ENCODE measurements around the gene ZAP70. TPM values are rescaled to one million over a fixed set of nuclear protein-coding genes. Genes with fewer than 3 reads are reported as not detected.

ZAP70 gene
- total RNA-seq, 2 experiments from 2014 or later = 153 to 156 TPM

DNA sequence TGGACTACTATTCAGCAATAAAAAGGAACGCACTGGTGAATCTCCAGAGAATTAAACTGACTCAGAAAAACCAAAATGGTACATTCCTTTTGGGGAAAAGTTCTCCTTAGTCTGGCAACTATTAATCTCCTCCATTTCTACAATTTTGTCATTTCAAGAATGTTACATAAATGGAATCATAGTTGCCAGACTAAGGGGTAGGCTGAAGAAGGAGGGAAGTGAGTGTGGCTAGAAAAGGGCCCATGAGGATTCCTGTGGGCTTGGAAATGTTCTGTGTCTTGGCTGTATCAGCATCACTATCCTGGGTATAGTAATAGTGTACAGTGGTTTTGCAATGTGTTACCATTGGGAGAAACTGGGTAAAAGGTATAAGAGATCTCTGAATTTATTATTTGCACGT is 72.4 kb downstream of the ZAP70 start:
- intact Hi-C loops (cut with DNase I, micrococcal nuclease) = no loop called here

DNA sequence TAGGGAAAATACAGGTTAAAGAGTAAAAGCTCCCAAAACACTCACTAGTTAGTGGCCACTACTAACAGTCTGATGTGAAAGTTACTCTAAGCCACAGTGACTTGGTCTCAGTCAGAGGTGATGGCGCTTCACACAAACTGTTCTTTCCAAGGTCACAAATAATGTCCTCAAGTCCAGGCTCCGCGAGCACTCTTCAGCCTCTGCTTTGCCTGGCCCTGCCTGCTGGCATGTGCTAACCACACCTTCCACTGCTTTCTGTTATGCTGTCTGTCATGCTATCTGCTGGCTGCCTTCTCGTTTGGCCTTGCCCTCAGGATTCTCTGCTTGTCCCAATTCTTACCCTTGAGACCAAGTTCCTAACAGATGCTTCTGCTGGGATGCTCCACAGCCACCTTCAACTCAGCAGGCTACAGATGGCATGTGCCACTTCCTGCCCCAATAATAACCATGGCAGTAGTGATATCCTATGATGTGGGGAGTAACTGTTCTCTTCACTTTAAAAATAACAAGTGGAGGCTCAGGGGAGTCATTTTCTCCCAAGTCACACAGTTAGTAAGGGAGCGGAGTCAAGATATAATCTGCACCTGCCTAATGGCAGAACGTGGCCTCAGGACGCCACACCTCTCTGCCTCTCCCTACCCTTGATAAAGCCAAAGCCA is 75.7 kb downstream of the ZAP70 start:
- DNase-seq (no peak), ATAC-seq (no peak)
- Mint-ChIP-seq H3K4me1 (peaks cover 4% of the 10 kb centered on the region), H3K27ac (no peak overlapping the region), H3K27me3 (no peaks in the 10 kb centered on the region), H3K9me3 (ENCODE audit: low read depth) (no peaks in the 10 kb centered on the region), H3K4me3 (no peak overlapping the region), H3K36me3 (ENCODE audit: low read depth) (peaks cover 7% of the 10 kb centered on the region)
- intact Hi-C loops (cut with DNase I, micrococcal nuclease) = no loop called here
- CTCF ChIA-PET = interaction anchor here (1.4 kb wide), 1 partner anchor 18 kb away, joined by 3 read pairs; no protein-coding TSS in a partner anchor
- POLR2A ChIA-PET = no interaction called here

More for the DNA sequence above, 72.4 kb downstream of the ZAP70 start:
- H3K27ac Mint-ChIP-seq = no peak overlapping the region
- peaks cover 4% of the 10 kb centered on the region for H3K36me3 Mint-ChIP-seq (ENCODE audit: low read depth)
- ATAC-seq = no peak
- H3K27me3 Mint-ChIP-seq = no peaks in the 10 kb centered on the region
- H3K4me3 Mint-ChIP-seq = no peak overlapping the region
- no peaks in the 10 kb centered on the region for H3K9me3 Mint-ChIP-seq (ENCODE audit: low read depth)
- ChIA-PET CTCF (interaction anchor here (1.4 kb wide), 1 partner anchor 12 kb away, joined by 3 read pairs; no protein-coding TSS in a partner anchor), POLR2A (no interaction called here)
- H3K4me1 Mint-ChIP-seq = peaks cover 4% of the 10 kb centered on the region
- no peak for DNase-seq

Other genes with a start within 250 kb of the ZAP70 start
- gene ANKRD36B, start 123.7 kb upstream of the ZAP70 start, total RNA-seq = 10 to 100 TPM; 22.1 to 22.7 TPM
- 100 to 1,000 TPM; 189 to 220 TPM for gene COX5B, start 67.5 kb upstream of the ZAP70 start, total RNA-seq
- 100 to 1,000 TPM in 1 of 2 experiments, 10 to 100 TPM in 1; 92.0 to 124 TPM for gene ACTR1B, start 49.5 kb upstream of the ZAP70 start, total RNA-seq
- 1 to 10 TPM; 7.4 to 8.9 TPM for gene C2orf92, start 43.9 kb upstream of the ZAP70 start, total RNA-seq

Data from activated CD4-positive, alpha-beta T cell treated with anti-CD3 and anti-CD28 coated beads for 36 hours (primary cell).